ENCODE measurements around the gene AXIN2.

GRCh38 chr17:65496801-65497200, 64.6 kb downstream of the AXIN2 start:
- TF ChIP-seq, protein P1, sequence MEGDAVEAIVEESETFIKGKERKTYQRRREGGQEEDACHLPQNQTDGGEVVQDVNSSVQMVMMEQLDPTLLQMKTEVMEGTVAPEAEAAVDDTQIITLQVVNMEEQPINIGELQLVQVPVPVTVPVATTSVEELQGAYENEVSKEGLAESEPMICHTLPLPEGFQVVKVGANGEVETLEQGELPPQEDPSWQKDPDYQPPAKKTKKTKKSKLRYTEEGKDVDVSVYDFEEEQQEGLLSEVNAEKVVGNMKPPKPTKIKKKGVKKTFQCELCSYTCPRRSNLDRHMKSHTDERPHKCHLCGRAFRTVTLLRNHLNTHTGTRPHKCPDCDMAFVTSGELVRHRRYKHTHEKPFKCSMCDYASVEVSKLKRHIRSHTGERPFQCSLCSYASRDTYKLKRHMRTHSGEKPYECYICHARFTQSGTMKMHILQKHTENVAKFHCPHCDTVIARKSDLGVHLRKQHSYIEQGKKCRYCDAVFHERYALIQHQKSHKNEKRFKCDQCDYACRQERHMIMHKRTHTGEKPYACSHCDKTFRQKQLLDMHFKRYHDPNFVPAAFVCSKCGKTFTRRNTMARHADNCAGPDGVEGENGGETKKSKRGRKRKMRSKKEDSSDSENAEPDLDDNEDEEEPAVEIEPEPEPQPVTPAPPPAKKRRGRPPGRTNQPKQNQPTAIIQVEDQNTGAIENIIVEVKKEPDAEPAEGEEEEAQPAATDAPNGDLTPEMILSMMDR (IDR thresholded peaks at IDR 0.05): no peak
- TF ChIP-seq POLR2A (IDR thresholded peaks at IDR 0.05): no peak
- no peak for TF ChIP-seq POLR2AphosphoS5 (IDR thresholded peaks at IDR 0.05)

Measured in sigmoid colon (tissue), 4 donors.